ENCODE measurements around the gene GSG1. TPM values are rescaled to one million over a fixed set of nuclear protein-coding genes. Genes with fewer than 3 reads are reported as not detected.
"Not testable (repeated sequence)": the region's sequence is repeated elsewhere in the genome, so short reads cannot be mapped to it uniquely, and the experiment has no call there.

Gene GSG1
- polyA plus RNA-seq, 4 donors = 0.11 to 0.97 (median 0.47) TPM

- DNase-seq (ENCODE audit: low read depth in 4 of 4, low spot score in 3 of 4) = no peak
Observed at GRCh38 chr12:13093848-13094220, 9.6 kb downstream of the GSG1 start.

GRCh38 chr12:13093191-13093847, 10.1 kb downstream of the GSG1 start:
- no peak for DNase-seq (ENCODE audit: low read depth in 4 of 4, low spot score in 3 of 4)

GRCh38 chr12:13091832-13092231, 11.6 kb downstream of the GSG1 start:
- no peak for DNase-seq (ENCODE audit: low read depth in 4 of 4, low spot score in 3 of 4)

- DNase-seq (ENCODE audit: low read depth in 4 of 4, low spot score in 3 of 4) = no peak
Observed at GRCh38 chr12:13090054-13090453, 13.4 kb downstream of the GSG1 start.

GRCh38 chr12:13088496-13088895, 15.0 kb downstream of the GSG1 start:
- no peak for DNase-seq (ENCODE audit: low read depth in 4 of 4, low spot score in 3 of 4)

GRCh38 chr12:13087766-13088165, 15.7 kb downstream of the GSG1 start:
- DNase-seq (ENCODE audit: low read depth in 4 of 4, low spot score in 3 of 4) = no peak

GRCh38 chr12:13085968-13086686, 17.3 kb downstream of the GSG1 start:
- DNase-seq (ENCODE audit: low read depth in 4 of 4, low spot score in 3 of 4) = no peak

GRCh38 chr12:13084898-13085640, 18.4 kb downstream of the GSG1 start:
- no peak for DNase-seq (ENCODE audit: low read depth in 4 of 4, low spot score in 3 of 4)

- not testable (repeated sequence) for DNase-seq (ENCODE audit: low read depth in 4 of 4, low spot score in 3 of 4)
Observed at GRCh38 chr12:13083638-13084037, 19.8 kb downstream of the GSG1 start.

GRCh38 chr12:13082861-13083260, 20.6 kb downstream of the GSG1 start:
- DNase-seq (ENCODE audit: low read depth in 4 of 4, low spot score in 3 of 4) = no peak

DNA sequence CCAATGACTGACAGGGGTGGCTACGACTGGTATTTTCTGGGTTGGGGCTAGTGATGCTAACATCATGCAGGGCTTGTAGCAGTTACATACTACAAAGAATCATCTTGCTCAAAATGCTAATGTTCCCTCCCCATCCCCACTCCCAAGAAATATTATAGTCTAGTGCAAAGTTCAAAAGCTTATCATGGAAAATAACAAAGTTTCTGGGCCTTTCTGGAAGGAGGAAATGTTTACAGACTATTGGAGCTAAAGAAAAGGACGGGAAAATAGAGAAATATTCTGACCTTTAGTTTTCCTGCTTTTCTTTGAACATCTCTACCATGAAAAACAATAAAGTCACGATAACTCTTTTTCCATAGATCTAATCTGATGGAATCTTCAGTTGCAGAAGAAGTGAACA, 23.2 kb downstream of the GSG1 start:
- DNase-seq (ENCODE audit: low read depth in 4 of 4, low spot score in 3 of 4) = no peak

GRCh38 chr12:13079440-13079906, 24.0 kb downstream of the GSG1 start:
- DNase-seq (ENCODE audit: low read depth in 4 of 4, low spot score in 3 of 4) = no peak

DNA sequence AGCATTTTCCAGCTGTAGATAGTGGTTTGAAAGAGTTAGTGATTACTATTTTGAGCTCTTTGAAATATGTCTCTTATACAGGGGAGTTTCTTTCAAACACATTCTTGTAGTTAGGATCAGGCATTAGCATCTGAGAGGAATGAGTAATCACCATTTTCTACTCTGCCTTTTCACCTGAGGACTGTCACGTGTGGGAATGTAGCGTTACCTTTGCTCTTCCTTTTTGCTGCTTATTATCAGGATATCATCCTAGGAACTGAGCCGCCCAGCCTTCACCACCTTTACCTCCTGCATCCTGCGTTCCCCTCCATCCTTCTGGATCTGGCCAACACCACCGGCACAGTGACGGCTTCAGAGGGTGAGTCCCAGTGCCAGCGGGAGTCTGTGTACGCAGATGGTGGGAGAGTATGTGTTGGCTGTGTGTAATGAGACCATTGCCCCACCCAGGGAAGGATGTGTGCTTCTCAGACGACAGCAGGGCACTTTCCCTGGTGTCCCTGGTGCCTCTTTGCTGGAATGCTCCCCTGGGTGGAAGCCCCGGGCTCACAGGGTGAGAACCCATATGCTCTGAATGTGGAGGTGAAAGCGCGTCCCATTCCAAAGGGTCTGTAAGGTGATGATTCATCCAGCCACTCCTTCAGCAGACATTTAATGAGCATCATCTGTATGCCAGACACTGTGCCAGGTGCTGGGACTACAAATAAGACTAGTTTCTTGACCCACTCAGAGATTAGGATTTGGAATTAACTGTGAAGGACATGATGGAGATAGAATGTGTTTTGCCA, 27.5 kb downstream of the GSG1 start:
- no peak for DNase-seq (ENCODE audit: low read depth in 4 of 4, low spot score in 3 of 4)

- no peak for DNase-seq (ENCODE audit: low read depth in 4 of 4, low spot score in 3 of 4)
Observed at GRCh38 chr12:13075118-13075480, 28.4 kb downstream of the GSG1 start.

DNA sequence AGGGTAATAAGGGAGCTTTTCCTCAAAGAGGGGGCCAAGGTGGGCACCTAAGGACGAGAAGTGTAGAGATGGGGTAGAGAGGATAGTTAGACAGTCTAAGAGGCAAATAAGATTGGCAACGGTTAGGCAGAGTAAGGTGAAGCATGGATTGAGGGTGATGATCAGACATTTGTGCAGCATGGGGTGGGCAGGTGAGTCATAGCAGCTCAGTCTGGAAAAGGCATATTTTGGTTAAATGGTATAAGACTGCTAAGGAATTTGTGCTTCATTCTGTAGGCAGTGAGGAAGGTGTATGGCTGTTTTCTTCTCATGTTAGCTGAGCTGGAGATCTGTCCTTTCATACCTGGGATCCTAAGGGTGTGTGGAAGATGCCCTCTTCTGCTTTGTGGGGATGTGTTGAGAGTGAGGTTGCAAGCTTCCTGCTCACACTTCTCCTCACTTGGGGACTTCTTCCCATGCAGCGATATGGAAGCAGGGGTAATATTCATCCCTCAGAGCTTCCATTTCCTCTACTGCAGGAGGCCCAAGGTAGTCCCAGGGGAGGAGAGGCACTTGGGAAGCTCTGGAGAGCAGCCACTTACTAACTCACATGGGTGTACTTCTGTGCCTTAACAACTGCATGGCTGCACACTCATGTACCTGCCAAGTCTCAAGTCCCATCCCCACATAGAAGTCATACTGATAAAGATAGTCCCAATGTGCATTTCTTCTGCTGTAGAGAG, 28.9 kb downstream of the GSG1 start:
- DNase-seq (ENCODE audit: low read depth in 4 of 4, low spot score in 3 of 4) = no peak

- no peak for DNase-seq (ENCODE audit: low read depth in 4 of 4, low spot score in 3 of 4)
Observed at GRCh38 chr12:13073173-13073572, 30.3 kb downstream of the GSG1 start.

- DNase-seq (ENCODE audit: low read depth in 4 of 4, low spot score in 3 of 4) = no peak
Observed at GRCh38 chr12:13071305-13072280, 31.9 kb downstream of the GSG1 start.

GRCh38 chr12:13069380-13069779, 34.1 kb downstream of the GSG1 start:
- DNase-seq (ENCODE audit: low read depth in 4 of 4, low spot score in 3 of 4) = no peak

- no peak for DNase-seq (ENCODE audit: low read depth in 4 of 4, low spot score in 3 of 4)
Observed at GRCh38 chr12:13067322-13067721, 36.1 kb downstream of the GSG1 start.

Data from left renal pelvis (tissue), 4 donors.